ENCODE measurements around the gene SKOR1.

SKOR1 gene

DNA sequence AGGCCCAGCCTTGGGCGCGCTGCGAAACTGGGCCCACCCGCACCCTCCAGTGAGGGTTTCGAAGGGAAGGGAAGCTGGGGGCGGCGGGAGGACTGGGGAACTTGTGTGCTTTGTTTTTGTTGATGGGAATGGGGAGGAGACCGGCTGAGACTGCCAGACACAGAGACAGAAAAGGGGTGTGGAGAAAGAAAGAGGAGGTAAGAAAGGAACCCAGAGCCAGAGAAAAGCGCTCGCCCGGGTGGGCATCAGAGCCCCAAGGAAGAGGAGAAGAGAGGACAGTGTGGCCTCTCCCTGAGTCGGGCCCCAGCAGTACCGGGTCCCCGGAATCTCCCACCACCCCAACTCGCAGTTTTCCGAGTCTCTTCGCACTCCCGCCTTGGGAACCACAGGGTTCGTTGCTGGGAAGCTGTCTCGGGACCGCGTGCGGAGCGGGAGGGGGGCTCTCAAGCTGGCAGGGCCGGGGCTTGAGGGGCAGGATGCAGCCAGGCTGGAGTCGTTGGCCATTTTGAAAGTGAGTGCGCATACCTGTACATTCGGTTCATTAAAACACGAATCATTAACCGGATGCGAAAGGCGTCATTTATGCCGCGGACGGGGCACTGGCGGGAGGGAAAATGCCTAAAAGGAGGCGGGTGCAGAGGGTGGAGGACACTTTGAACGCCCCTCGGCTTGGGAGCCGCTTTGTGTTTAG is 3.1 kb downstream of the SKOR1 start:
- Mint-ChIP-seq H3K4me1 (peaks cover 47% of the 10 kb centered on the region), H3K27ac (peak overlapping the region; percentile 72), H3K4me3 (peak overlapping the region; percentile 51), H3K36me3 (peaks cover 8% of the 10 kb centered on the region), H3K9me3 (no peaks in the 10 kb centered on the region), H3K27me3 (peaks cover 100% of the 10 kb centered on the region)
- CTCF ChIA-PET, result no interaction called here
- DNase-seq, result no peak

- Mint-ChIP-seq H3K9me3 (no peaks in the 10 kb centered on the region), H3K4me1 (peaks cover 46% of the 10 kb centered on the region)
- CTCF ChIA-PET, result no interaction called here
These were observed 3.8 kb downstream of the SKOR1 start for GRCh38 chr15:67828969-67829646.

GRCh38 chr15:67829647-67830504 is 4.6 kb downstream of the SKOR1 start:
- H3K4me3 Mint-ChIP-seq, result no peak overlapping the region
- H3K27me3 Mint-ChIP-seq, result peaks cover 100% of the 10 kb centered on the region
- DNase-seq, result no peak
- no peaks in the 10 kb centered on the region for H3K9me3 Mint-ChIP-seq
- H3K36me3 Mint-ChIP-seq, result peaks cover 6% of the 10 kb centered on the region
- CTCF ChIA-PET, result no interaction called here
- H3K27ac Mint-ChIP-seq, result peak overlapping the region; percentile 72
- H3K4me1 Mint-ChIP-seq, result peaks cover 51% of the 10 kb centered on the region

More at GRCh38 chr15:67828969-67829646, 3.8 kb downstream of the SKOR1 start:
- Mint-ChIP-seq H3K4me3 (no peak overlapping the region), H3K36me3 (peaks cover 6% of the 10 kb centered on the region), H3K27me3 (peaks cover 100% of the 10 kb centered on the region), H3K27ac (peak overlapping the region; percentile 72)
- DNase-seq, result no peak

- Mint-ChIP-seq H3K4me1 (peaks cover 54% of the 10 kb centered on the region), H3K4me3 (no peak overlapping the region), H3K27ac (no peak overlapping the region)
These were observed 6.1 kb downstream of the SKOR1 start for GRCh38 chr15:67831363-67831762.

GRCh38 chr15:67832031-67832551 is 6.8 kb downstream of the SKOR1 start:
- H3K4me3 Mint-ChIP-seq, result no peak overlapping the region
- no peak for DNase-seq
- CTCF ChIA-PET, result interaction anchor here (1.1 to 1.9 kb wide), 5 partner anchors 8 to 372 kb away, joined by 3 to 8 read pairs (median 6); partner anchors contain the start of gene MAP2K5
- peaks cover 2% of the 10 kb centered on the region for H3K36me3 Mint-ChIP-seq
- peaks cover 100% of the 10 kb centered on the region for H3K27me3 Mint-ChIP-seq
- H3K4me1 Mint-ChIP-seq, result peaks cover 54% of the 10 kb centered on the region
- no peaks in the 10 kb centered on the region for H3K9me3 Mint-ChIP-seq
- no peak overlapping the region for H3K27ac Mint-ChIP-seq

More at GRCh38 chr15:67831363-67831762, 6.1 kb downstream of the SKOR1 start:
- no peak for DNase-seq
- CTCF ChIA-PET, result interaction anchor here (1.1 kb wide), 1 partner anchor 289 kb away, joined by 3 read pairs; the partner anchor contains the start of gene MAP2K5
- H3K27me3 Mint-ChIP-seq, result peaks cover 100% of the 10 kb centered on the region
- peaks cover 3% of the 10 kb centered on the region for H3K36me3 Mint-ChIP-seq
- H3K9me3 Mint-ChIP-seq, result no peaks in the 10 kb centered on the region

DNA sequence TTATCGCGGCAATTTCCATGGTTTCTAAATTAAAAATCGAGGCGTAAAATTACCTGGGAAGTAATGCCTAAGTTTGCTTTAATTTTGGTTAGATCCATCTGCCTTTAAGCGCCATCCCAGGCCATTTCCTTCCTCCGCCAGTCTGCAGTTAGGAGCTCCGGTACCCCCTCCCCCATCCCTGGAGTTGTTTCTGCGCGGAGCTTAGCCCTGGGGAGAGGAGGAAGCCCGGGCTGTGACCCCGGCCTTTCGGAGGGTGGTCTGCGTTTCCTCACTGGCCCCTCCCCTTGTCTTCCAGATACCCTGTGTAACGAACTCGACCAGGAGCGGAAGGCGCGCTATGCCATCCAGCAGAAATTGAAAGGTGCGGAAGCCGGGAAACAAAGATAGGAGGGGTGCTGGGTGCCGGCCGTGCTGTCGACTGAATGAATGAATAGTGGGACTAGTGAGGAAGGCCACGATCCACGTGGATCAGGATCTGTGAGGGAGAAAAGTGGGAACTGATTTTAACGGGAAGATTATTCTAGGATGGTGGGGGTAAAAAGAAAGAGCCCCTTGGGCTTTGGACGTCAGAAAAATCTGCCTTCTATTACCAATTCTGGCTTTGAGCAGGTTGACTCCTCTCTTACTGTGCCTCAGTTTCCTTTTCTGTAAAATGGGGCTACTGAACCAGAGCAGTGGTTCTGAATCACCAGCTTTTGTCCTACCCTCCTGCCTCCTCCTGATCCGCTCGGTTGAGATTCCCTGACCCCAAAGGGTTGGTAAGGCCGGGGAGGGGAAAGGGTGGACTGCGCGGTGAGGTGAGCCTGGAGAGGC is 7.8 kb downstream of the SKOR1 start:
- no peak for DNase-seq
- Mint-ChIP-seq H3K27ac (no peak overlapping the region), H3K4me3 (peak overlapping the region; percentile 48), H3K36me3 (peaks cover 2% of the 10 kb centered on the region), H3K27me3 (peaks cover 100% of the 10 kb centered on the region), H3K4me1 (peaks cover 58% of the 10 kb centered on the region), H3K9me3 (no peaks in the 10 kb centered on the region)
- CTCF ChIA-PET, result interaction anchor here (1.1 to 1.9 kb wide), 5 partner anchors 9 to 376 kb away, joined by 3 to 8 read pairs (median 6); no protein-coding TSS in a partner anchor

DNA sequence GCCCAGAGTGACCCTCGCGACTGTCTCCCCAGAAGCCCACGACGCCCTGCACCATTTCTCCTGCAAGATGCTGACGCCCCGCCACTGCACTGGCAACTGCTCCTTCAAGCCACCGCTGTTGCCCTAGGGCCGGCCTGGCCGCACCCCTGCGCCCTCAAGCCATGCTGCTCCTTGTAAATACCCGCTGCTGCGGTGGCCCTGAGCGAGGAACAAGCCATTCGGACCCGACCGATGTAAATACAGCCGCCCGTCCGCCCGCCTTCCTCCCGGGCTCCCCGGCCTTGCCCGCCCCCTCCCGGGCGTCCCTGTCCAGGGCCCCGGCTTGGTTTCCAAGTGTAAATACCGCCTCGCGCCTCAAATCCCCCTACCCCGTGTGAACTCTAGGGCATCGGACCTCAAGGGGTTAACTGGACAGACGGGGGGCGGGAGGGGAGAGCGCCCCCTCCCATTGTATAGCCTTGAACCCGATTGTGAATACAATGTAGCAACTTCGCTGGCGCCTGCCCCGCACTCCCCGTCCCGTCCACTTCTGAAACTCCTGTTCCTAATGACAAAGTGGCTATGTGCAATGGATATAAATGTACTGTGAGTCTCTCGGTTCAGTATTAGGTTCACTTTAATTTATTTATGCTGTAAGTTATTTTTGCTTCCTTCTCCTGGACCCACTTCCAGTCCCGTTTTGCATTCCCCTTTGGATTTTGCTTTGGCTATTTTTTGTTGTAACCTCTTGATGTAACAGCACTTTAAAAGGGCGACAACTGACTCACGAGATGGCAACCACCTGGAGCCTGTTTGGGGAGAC is 8.6 kb downstream of the SKOR1 start:
- Mint-ChIP-seq H3K4me1 (peaks cover 59% of the 10 kb centered on the region), H3K27me3 (peaks cover 100% of the 10 kb centered on the region), H3K36me3 (no peaks in the 10 kb centered on the region), H3K9me3 (no peaks in the 10 kb centered on the region), H3K4me3 (peak overlapping the region; percentile 53), H3K27ac (peak overlapping the region; percentile 2)
- CTCF ChIA-PET, result interaction anchor here (1.7 to 4.2 kb wide), 5 partner anchors 10 to 888 kb away, joined by 5 to 35 read pairs (median 8); partner anchors contain the start of gene SKOR1
- peak; percentile 56 for DNase-seq

GRCh38 chr15:67834581-67835296 is 9.4 kb downstream of the SKOR1 start:
- no peak for DNase-seq
- no peaks in the 10 kb centered on the region for H3K36me3 Mint-ChIP-seq
- peaks cover 93% of the 10 kb centered on the region for H3K27me3 Mint-ChIP-seq
- H3K9me3 Mint-ChIP-seq, result no peaks in the 10 kb centered on the region
- peak overlapping the region; percentile 4 for H3K27ac Mint-ChIP-seq
- CTCF ChIA-PET, result interaction anchor here (0.6 to 4.2 kb wide), 4 partner anchors 11 to 889 kb away, joined by 4 to 35 read pairs (median 10); partner anchors contain the start of gene SKOR1
- H3K4me3 Mint-ChIP-seq, result peak overlapping the region; percentile 63
- peaks cover 61% of the 10 kb centered on the region for H3K4me1 Mint-ChIP-seq

DNA sequence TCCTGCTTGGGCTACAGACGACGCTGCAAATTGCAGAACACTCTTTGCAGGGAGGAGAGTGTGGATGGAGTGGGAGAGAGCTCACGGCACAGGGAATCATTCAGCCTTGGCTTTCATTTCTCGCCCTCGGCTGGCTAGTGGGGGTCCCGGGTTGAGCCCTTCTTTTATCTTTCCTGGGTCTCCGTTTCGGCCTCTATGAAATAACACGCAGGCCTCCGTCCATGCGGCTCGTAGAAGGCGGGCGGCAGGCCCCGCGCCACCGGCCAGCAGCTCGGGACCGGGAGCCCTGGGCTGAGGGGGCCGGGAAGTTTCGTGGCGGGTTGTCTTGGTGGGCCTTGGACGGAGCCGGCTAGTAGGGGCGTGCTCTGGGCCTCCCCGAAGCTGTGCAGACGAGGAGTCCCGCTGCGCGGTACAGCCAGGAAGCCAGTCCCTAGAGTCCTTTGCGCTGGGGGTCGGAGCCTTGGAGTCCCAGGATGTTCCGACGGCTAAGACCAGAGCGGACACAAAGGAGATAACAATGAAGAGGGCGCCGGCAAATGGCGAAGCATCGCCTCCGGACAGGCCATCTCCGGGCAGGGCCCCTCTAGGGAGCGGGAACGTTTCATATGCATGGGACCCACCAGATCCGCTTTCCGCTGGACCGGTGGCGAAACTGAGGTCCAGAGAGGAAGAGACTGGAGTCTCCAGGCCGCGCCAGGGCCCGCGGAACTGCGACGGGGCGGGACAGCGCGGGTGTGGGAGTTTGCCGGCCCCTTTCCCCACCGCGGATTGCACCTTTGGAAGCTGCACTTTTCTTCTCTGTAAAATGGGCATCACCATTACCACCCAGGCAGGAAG is 10.2 kb downstream of the SKOR1 start:
- Mint-ChIP-seq H3K4me3 (peak overlapping the region; percentile 63), H3K36me3 (peaks cover 1% of the 10 kb centered on the region), H3K27me3 (peaks cover 89% of the 10 kb centered on the region), H3K27ac (peak overlapping the region; percentile 4), H3K9me3 (no peaks in the 10 kb centered on the region), H3K4me1 (peaks cover 56% of the 10 kb centered on the region)
- CTCF ChIA-PET, result interaction anchor here (0.6 to 4.2 kb wide), 9 partner anchors 11 to 889 kb away, joined by 3 to 35 read pairs (median 6); partner anchors contain the start of gene SKOR1
- no peak for DNase-seq

DNA sequence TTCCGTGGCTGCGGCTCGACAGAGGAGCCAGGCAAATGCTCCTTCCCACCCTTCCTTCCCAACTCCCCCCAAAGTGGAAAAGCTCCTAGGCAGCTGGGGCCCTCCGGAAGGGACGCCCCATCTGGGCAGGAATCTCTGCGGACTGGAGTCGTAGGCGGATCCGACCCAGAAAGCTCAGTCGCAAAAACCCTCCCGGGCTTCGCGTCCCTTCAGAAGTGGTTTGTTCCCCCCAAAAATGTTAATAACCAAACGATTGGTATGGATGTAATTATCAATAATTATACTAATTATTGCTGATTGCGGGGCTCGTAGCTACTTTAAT is 10.8 kb downstream of the SKOR1 start:
- Mint-ChIP-seq H3K27ac (no peak overlapping the region), H3K4me1 (peaks cover 58% of the 10 kb centered on the region), H3K27me3 (peaks cover 85% of the 10 kb centered on the region), H3K36me3 (peaks cover 1% of the 10 kb centered on the region), H3K4me3 (peak overlapping the region; percentile 63), H3K9me3 (no peaks in the 10 kb centered on the region)
- DNase-seq, result no peak
- CTCF ChIA-PET, result interaction anchor here (0.9 to 4.2 kb wide), 8 partner anchors 12 to 890 kb away, joined by 3 to 35 read pairs (median 6); partner anchors contain the start of gene SKOR1

DNA sequence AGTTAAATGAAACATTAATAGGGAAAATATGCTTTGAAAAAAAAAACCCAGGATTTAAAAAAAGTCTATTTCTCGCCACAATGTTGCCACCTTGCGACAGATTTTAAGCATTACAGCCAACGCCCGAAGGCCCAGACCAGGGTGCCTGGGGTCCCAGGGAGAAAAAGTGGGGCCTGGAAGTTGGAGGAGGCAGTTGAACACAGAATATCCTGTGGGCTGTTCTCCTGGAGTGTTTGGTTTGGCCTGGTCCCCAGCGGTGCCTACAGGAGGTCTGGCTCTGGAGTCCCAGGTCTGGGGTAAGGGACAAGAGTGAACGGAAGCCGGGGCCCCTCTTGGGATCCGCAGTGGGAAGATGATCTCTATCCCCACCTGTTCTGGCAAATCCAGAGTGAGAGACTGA is 11.2 kb downstream of the SKOR1 start:
- peak; percentile 69 for DNase-seq
- Mint-ChIP-seq H3K36me3 (peaks cover 1% of the 10 kb centered on the region), H3K4me3 (peak overlapping the region; percentile 63), H3K4me1 (peaks cover 62% of the 10 kb centered on the region), H3K27me3 (peaks cover 84% of the 10 kb centered on the region), H3K9me3 (no peaks in the 10 kb centered on the region), H3K27ac (peak overlapping the region; percentile 7)
- CTCF ChIA-PET, result interaction anchor here (0.9 to 4.2 kb wide), 9 partner anchors 12 to 890 kb away, joined by 3 to 35 read pairs (median 6); partner anchors contain the start of gene SKOR1
